ENCODE data around the gene MYOM3. TPM values are rescaled to one million over a fixed set of nuclear protein-coding genes. Genes with fewer than 3 reads are reported as not detected.

MYOM3 gene
- total RNA-seq, 1 donor from 2014 or later: 0.23 TPM

- no peak for DNase-seq (ENCODE audit: extremely low read depth, low read depth, low spot score)
These were observed 5.9 kb upstream of the MYOM3 start for GRCh38 chr1:24117722-24118409.

DNA sequence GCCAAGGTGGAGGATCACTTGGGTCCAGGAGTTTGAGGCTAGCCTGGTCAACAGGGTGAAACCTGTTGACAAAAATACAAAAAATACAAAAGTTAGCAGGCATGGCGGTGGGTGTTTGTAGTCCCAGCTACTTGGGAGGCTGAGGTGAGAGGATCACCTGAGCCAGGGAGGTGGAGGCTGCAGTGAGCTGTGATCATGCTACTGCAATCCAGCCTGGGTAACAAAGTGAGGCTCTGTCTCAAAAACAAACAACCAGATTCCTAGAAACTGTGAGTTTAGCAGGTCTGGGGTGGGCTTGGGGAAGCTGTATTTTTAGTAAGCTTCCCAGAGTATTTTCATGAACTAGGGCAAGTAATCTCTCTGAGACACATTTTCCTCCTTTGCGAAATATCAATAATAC is 5.2 kb upstream of the MYOM3 start:
- DNase-seq (ENCODE audit: extremely low read depth, low read depth, low spot score): no peak

DNA sequence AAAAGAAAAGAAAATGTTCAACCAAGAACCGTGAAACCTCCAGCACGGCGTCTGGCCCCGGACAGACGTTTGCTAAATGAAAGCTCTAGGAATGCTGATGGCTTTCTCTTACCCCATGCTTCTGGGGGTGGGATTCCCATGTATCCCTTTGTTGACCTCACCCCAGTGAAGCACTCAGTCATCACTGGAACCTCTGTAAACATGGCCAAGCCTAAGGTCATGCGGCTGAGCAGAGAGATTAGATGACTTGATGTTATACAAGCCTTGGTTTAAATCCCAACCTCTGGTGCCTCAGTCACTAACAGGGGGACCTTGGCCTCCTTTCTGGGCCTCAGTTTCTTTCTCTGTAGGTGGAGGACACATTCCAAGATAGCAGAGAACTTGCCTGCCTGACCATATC is 2.8 kb upstream of the MYOM3 start:
- no peak for DNase-seq (ENCODE audit: extremely low read depth, low read depth, low spot score)

DNA sequence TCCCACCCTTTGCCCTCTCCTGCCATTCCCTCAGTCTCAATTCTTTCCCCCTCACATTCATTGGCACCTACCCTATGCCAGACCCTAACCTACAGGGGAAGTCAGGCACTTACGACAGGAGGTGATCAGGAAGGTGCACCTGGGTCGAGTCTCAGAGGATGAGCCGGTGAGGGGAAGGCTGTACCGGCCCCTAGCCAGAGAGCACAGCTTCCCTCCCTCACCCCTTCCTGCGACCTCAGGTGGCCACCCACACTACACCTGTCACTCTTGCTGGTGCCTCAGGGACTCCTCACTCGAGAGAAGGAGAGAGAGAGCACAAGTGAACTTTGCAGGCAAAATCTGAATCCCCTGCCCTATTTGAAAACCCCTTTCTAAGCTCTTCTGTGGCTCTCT is 1.7 kb upstream of the MYOM3 start:
- no peak for DNase-seq (ENCODE audit: extremely low read depth, low read depth, low spot score)

DNA sequence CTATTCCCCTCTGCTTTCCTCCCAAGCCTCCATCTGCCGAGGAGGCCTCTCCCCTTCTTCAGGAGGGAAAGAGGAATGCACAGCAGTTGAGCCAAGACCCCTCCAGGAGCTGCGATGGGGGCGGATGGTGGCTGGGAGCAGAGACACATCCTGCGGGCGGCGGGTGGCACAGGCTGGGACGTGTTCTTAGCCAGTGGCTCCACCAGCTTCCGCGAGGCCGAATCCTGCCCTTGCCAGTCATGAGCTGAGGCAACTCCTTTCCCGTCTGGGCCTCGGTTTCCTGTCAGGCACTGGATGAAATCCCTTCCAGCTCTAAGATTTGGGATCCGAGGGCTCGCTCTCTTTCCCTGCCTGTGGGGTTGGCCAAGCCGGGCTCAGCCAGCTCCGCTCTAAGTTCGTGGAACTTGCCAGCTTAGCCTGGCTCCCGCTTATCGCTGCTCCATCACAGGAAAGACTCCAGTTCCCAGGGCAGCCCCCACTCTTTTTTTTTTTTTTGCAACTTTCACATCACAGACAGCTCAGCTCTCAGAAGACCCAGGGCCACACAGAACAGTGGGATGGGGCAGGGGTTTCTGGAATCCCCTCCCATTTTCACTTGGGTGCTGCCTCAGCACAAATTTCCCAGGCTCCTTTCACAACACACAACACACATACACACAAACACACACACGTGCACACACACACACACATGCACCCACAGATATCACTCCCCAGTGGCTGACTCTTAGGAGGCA is 506 bp downstream of the MYOM3 start:
- DNase-seq (ENCODE audit: extremely low read depth, low read depth, low spot score): no peak

GRCh38 chr1:24110642-24111261 is 1.2 kb downstream of the MYOM3 start:
- no peak for DNase-seq (ENCODE audit: extremely low read depth, low read depth, low spot score)

- no peak for DNase-seq (ENCODE audit: extremely low read depth, low read depth, low spot score)
These were observed 2.1 kb downstream of the MYOM3 start for GRCh38 chr1:24109686-24110475.

DNA sequence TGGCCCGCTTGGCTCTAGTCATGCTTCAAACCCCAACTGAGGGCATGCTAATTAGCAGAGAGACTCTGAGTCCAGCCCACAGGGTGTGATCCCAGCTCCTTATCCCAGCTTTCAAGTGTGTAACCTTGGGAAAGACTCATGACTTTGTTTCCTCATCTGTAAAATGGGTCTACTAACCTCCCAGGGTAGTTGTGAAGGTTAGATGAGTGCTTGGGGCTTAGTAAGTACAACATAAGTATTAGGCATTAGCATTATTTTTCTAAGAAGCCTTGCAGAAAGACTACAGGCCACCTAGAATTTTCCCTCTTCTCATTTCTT is 2.8 kb downstream of the MYOM3 start:
- DNase-seq (ENCODE audit: extremely low read depth, low read depth, low spot score): no peak

- DNase-seq (ENCODE audit: extremely low read depth, low read depth, low spot score): no peak
These were observed 3.4 kb downstream of the MYOM3 start for GRCh38 chr1:24108334-24109165.

- no peak for DNase-seq (ENCODE audit: extremely low read depth, low read depth, low spot score)
These were observed 4.3 kb downstream of the MYOM3 start for GRCh38 chr1:24107462-24108138.

DNA sequence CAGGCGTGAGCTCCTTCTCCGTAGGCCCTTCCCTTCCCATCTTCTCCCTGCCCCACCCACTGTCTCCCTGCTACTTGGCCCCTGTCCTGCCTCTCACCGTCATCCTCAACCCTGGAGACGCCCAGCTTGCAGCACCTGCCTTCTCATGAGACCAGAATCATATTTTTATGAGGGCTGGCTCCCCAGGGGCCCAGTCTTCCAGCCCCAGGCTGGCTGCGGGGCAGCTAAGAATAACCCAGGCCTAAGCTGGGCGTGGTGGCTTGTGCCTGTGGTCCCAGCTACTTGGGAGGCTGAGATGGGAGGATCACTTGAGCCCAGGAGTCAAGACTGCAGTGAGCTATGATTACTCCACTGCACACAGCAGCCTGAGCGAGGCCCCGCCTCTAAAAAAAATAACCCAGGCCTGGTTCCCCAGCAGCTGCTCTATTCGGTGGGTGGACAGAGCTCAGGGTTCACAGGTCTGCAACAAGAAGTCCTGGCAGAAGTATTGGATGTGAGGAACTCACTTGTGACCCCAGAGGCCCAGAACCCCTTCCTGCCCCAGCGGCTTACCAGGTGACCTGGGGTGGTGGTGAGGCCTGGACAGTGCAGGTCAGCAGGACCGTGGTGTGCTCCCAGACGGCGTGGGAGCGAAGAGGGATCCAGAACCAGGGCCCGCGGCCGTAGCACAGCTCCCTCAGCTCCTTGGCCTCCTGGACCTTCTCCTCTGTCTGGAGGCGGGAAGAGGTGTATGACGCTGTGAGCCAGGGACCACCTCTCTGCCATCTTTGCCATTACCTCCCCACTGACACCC is 6.4 kb downstream of the MYOM3 start:
- DNase-seq (ENCODE audit: extremely low read depth, low read depth, low spot score): no peak

DNA sequence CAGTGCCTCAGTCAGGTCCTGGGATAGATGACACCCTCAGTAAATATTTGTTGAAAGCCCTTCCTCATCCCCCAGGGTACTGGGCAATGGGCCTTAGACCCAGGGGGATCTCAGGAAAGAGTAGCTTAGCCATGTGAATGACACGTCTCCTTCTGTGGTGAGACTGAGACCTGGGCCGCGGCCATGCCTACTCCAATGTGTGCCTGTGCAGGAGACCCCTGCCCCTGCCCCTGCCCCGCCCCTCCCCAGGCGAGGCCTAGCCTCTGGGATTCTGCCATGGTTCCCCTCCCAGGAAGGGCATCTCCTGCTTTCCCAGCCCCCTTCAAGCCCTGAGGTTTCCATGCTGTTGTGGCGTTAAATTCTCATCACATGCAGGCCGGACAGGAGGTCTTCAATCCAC is 7.1 kb downstream of the MYOM3 start:
- DNase-seq (ENCODE audit: extremely low read depth, low read depth, low spot score): no peak

DNA sequence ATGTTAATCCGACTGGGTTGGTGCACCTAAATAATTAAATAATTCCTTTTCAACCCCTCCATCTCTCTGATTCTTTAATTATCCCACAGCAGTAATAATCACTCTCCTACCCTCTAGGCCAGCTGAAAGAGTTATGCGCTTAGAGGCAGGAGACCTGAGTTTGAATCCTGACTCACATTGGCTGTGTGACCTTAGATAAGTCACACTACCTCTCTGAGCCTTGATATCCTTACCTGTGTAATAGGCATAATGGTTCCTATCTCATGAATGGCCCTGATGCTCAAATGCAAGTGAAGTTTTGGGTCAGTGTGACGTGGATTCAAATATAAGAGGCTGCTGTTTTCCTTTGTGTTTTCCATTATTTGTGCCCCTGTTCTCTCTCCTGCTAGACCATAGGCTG is 8.1 kb downstream of the MYOM3 start:
- no peak for DNase-seq (ENCODE audit: extremely low read depth, low read depth, low spot score)

- no peak for DNase-seq (ENCODE audit: extremely low read depth, low read depth, low spot score)
These were observed 8.5 kb downstream of the MYOM3 start for GRCh38 chr1:24103408-24103807.

DNA sequence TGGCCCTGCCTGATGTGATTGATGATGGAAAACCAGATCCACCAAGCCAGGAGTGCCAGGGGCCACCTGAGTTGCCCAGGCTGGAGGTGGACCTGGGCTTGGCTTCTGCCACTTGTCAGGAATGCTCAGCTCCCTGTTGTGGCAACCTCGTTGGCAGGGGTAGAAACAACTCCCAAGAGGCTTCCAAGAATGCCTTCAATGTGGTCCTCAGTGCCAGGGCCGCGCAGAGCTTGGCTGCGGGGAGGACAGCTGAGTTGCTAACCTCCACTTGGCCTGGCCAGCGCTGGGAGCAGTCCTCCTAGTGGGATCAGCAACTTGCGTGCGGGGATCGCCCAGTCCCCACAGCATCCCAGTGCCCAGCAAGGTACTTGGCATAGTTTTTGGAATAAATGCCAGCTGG is 9.0 kb downstream of the MYOM3 start:
- DNase-seq (ENCODE audit: extremely low read depth, low read depth, low spot score): no peak

DNA sequence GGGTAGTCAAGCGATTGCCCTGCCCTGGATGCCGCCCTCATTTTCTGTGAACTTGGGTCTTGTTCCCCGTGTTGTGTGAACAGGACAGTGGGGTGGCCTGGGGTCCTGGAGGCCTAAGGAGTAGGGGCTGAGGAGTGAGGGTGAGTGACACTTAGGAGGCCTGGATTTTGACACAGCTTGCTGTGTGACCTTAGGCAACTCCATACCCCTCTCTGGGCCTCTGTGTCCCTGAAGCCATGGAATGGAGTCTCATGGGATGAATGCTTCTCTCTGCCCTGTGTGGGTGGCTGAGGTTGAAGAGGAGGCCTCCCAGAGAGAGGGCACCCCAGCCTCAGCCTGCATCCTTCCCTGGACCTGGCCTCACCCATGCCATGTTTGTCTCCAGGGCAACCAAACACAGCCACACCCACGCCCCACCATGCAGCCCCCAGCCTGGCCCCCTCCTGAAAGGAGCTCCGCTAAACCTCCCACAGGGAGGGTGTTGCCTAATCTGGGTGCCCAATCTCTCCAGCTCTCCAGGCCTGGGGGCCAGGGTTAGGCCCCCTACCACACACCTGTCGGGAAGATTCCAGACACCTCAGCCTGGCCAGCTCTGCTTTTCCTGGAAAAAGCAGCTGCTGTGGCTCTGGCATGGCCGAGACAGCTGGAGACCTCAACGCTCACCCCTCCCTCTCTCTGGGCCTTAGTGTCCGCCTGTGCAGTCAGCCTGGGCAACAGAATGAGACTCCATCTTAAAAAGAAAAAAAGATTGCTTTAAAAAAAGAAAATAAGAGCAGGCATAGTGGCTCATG is 9.9 kb downstream of the MYOM3 start:
- DNase-seq (ENCODE audit: extremely low read depth, low read depth, low spot score): no peak

DNA sequence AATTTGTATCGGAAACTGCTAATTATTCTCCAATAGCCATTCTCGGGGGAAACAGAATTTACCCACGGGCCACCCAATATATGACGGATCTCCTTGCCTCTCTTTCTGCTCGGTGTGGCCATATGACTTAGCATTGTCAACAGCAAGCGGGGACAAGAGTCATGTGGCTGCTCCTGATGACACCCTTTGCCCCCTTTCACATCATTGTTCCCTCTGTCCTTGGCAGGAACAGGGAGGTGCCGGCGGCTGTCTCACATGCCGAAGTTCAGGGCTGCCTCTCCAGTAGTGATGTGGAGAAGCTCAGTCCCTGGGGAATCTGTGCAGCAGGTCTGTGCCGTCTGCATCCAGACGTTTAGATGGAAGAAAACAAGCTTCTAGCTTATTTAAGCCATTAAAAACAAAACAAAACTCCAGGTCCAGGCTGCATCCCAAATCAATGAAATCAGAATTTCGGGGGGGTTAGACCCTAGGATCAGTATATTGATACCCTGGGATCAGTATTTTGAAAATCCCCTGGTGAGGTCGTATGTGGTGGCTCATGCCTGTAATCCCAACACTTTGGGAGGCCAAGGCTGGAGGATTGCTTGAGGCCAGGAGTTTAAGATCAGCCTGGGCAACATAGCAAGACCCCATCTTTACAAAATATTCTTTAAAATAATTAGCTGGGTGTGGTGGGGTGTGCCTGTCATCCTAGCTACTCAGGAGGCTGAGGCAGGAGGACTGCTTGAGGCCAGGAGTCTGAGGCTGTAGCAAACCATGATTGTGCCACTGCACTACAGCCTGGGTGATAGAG is 10.8 kb downstream of the MYOM3 start:
- no peak for DNase-seq (ENCODE audit: extremely low read depth, low read depth, low spot score)
